ENCODE results near the gene SORCS2. TPM values are rescaled to one million over a fixed set of nuclear protein-coding genes. Genes with fewer than 3 reads are reported as not detected.

SORCS2 gene
- total and polyA plus RNA-seq, 2 of the 8 experiments (the other 6 are each of a cell fraction or from before 2014, with no cell fraction given) = 0.36 to 1.8 TPM

DNA sequence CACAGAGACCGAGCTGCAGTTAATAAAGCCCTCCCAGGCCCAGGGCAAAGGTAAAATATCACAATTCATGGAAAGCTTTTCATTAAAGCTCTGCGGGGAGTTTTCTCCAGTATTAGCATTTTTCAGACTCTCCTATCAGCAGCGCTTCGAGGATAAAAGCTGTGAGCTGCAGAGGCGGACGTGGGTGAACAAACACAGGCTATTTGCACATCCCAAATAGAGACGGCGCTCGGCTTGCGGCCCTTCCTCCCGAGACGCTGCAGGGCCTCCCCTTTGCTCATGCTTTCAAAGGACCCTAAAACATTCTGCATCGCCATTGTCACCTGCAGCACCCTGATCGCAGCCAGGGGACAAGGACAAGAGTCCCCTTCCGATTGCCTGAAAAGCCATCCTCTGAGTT lies 97.3 kb downstream of the SORCS2 start:
- no peaks in the 10 kb centered on the region for H3K79me1 ChIP-seq (ENCODE audit: low read depth, low read length)
- FAIRE-seq (no peak), DNase-seq (ENCODE audit: low read depth in 1 of 2, low spot score in 2 of 2) (no peak)
- WGBS, 2 experiments (ENCODE audit: extremely low coverage in 1 of 2, insufficient coverage in 1 of 2, insufficient read length in 1 of 2, insufficient replicate concordance in 2 of 2, low coverage in 1 of 2, low lambda C conversion rate in 2 of 2, missing lambda C conversion rate in 1 of 2) = 86% methylated on average over 15 of the region's 15 CpGs; no CpG with 5 or more reads in 1 of the 2 experiments
- H2BK120ac ChIP-seq (replicated peaks; ENCODE audit: low read depth, low read length) = no peak overlapping the region
- H3K23me2 ChIP-seq (ENCODE audit: low read depth, low read length) = no peaks in the 10 kb centered on the region; the same call in 1 of the 2 replicates
- H4K5ac ChIP-seq (ENCODE audit: insufficient read length, low read depth, low read length) = no peak overlapping the region
- no peak overlapping the region for H3K4me2 ChIP-seq (ENCODE audit: insufficient read depth in 1 of 2, low read depth in 2 of 2, low read length in 2 of 2)
- no peaks in the 10 kb centered on the region for H3K9me3 ChIP-seq (ENCODE audit: insufficient read depth in 2 of 2, low read depth in 1 of 2, low read length in 1 of 2)
- no peak overlapping the region for H3K4ac ChIP-seq (replicated peaks; ENCODE audit: insufficient read length, low read depth, low read length)
- no peak overlapping the region for H2BK5ac ChIP-seq (ENCODE audit: low read depth, low read length)
- no peak overlapping the region for H3K4me3 ChIP-seq (ENCODE audit: extremely low read depth in 1 of 4, insufficient read depth in 2 of 4, low read depth in 3 of 4, low read length in 4 of 4)
- no peak overlapping the region for H3K27ac ChIP-seq (ENCODE audit: low read depth, low read length)
- H2BK12ac ChIP-seq (ENCODE audit: low read depth, low read length) = no peak overlapping the region
- no peaks in the 10 kb centered on the region for H3K79me2 ChIP-seq (ENCODE audit: control insufficient read depth in 1 of 2, insufficient read depth in 2 of 2, low read length in 2 of 2)
- H2AFZ ChIP-seq (ENCODE audit: low read length) = no peak overlapping the region
- H3K27me3 ChIP-seq (replicated peaks in 1 of 4; ENCODE audit: control insufficient read depth in 3 of 4, extremely low read depth in 1 of 4, insufficient read depth in 3 of 4, low read length in 3 of 4) = no peaks in the 10 kb centered on the region
- H3K36me3 ChIP-seq (ENCODE audit: control insufficient read depth in 2 of 4, insufficient read depth in 4 of 4, low read length in 3 of 4) = no peaks in the 10 kb centered on the region
- H4K20me1 ChIP-seq (replicated peaks in 1 of 2; ENCODE audit: control insufficient read depth in 1 of 2, insufficient read depth in 2 of 2, low read length in 2 of 2) = no peaks in the 10 kb centered on the region
- ChIA-PET CTCF (ENCODE audit: partially characterized antibody) (interaction anchor here (0.8 to 2.1 kb wide), 5 partner anchors 20 to 101 kb away, joined by 3 to 7 read pairs (median 5); no protein-coding TSS in a partner anchor), POLR2A (ENCODE audit: partially characterized antibody) (no interaction called here)
- no peak overlapping the region for H3K18ac ChIP-seq (ENCODE audit: extremely low read depth, low read length)
- H3K9ac ChIP-seq (replicated peaks in 1 of 4; ENCODE audit: extremely low read depth in 1 of 4, low read depth in 3 of 4, low read length in 3 of 4) = no peak overlapping the region
- H4K91ac ChIP-seq (replicated peaks; ENCODE audit: insufficient read length, low read length) = no peak overlapping the region
- no peak overlapping the region for H2BK15ac ChIP-seq (ENCODE audit: low read length)
- H2BK20ac ChIP-seq (ENCODE audit: low read length) = no peak overlapping the region
- no peak overlapping the region for H4K8ac ChIP-seq (ENCODE audit: extremely low read depth, insufficient read depth, low read length)
- H3K4me1 ChIP-seq (replicated peaks in 1 of 4; ENCODE audit: control insufficient read depth in 3 of 4, insufficient read depth in 4 of 4, low read length in 3 of 4) = no peaks in the 10 kb centered on the region; a peak in 2 of 7 replicates
- H3K14ac ChIP-seq (ENCODE audit: insufficient read length) = no peak overlapping the region
- no peak overlapping the region for H3K23ac ChIP-seq (ENCODE audit: insufficient read length)
- no peak overlapping the region for H3K56ac ChIP-seq (replicated peaks; ENCODE audit: insufficient read length, low read depth, low read length)
- no peak overlapping the region for H2AK5ac ChIP-seq (ENCODE audit: low read depth, low read length)
- TF ChIP-seq TAF7 (optimal IDR thresholded peaks at IDR 0.05; ENCODE audit: borderline replicate concordance, low read depth, low read length) (no peak), CEBPB (IDR thresholded peaks at IDR 0.05; ENCODE audit: low read depth, low read length) (no peak), YY1 (IDR thresholded peaks at IDR 0.05; ENCODE audit: low read depth, low read length) (no peak), TAF1 (IDR thresholded peaks at IDR 0.05; ENCODE audit: low read depth, low read length) (no peak), PHF8 (conservative IDR thresholded peaks at IDR 0.05; ENCODE audit: low read depth, low read length) (no peak), SAP30 (IDR thresholded peaks at IDR 0.05; ENCODE audit: insufficient read depth, insufficient replicate concordance, low read length) (no peak), GABPA (IDR thresholded peaks at IDR 0.05; ENCODE audit: borderline replicate concordance, insufficient read depth, low read length) (no peak), CHD2 (IDR thresholded peaks at IDR 0.05; ENCODE audit: low read length) (no peak), JUN (IDR thresholded peaks at IDR 0.05; ENCODE audit: low read depth, low read length) (no peak), RAD21 (IDR thresholded peaks at IDR 0.05 in 1 of 2, conservative IDR thresholded peaks at IDR 0.05 in 1 of 2; ENCODE audit: low read depth in 2 of 2, low read length in 2 of 2) (no peak), ASH2L (IDR thresholded peaks at IDR 0.05; ENCODE audit: low read length) (no peak), KDM1A (IDR thresholded peaks at IDR 0.05; ENCODE audit: borderline replicate concordance, low read length) (no peak), SIRT6 (IDR thresholded peaks at IDR 0.05; ENCODE audit: low read length) (no peak), KDM4A (IDR thresholded peaks at IDR 0.05; ENCODE audit: low read depth, low read length, severe bottlenecking) (no peak), TEAD4 (IDR thresholded peaks at IDR 0.05; ENCODE audit: low read depth, low read length) (no peak)
